ENCODE data around the gene MEPCE. TPM values are rescaled to one million over a fixed set of nuclear protein-coding genes. Genes with fewer than 3 reads are reported as not detected.
A peak's percentile ranks its signal among the peaks of the same experiment; 100 is the strongest.

The MEPCE gene
- total and polyA plus RNA-seq, 9 of the 15 experiments (the other 6 are each of a cell fraction or from before 2014, with no cell fraction given), result 10.9 to 76.3 (median 44.1) TPM

DNA sequence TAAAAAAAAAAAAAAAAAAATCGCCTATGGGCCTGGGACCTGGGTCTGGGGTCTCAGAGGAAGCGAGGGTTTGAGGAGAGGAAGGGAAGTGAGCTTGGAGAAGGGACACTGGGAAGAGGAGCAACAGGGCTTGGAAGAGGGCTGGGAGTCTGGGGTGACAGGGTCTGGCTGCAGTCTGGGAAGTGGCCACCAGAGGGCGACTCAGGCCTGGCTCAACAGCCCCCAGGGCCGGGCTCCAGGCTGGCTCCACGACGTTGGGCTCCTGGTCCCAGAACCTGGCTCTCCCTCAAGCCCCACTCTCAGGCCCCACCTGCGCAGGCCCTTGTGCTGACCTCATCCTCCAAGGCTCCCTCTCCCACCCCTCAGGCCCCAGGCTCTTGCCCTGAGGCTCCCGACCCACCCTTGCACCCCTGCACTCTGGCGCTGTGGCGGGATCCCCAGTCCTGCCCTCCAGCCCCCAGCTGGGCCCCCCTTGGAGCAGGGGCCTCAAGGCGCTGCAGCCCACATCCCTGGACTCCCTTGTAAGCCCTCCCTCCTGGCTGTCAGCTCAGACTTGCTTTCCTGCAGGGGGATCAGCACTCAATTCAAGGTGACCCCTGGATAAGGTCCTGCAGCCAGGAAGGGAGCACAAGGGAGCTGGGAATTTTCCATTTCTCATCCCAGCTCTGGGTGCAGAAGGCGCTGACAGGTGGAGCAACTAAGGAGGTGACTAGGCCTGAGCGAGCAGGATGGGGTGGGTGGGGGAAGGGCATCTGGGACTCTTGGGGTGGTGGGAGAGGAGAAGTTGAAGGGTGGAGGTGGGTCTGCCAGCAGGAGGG, 39.8 kb downstream of the MEPCE start (continued):
- TF ChIP-seq ILK (tag; IDR thresholded peaks at IDR 0.05; ENCODE audit: borderline replicate concordance, low read depth) (no peak), POLR2G (IDR thresholded peaks at IDR 0.05; ENCODE audit: low read depth, low read length) (peak; percentile 73), ZFX (CRISPR knock-in tag; IDR thresholded peaks at IDR 0.05) (no peak), CXXC5 (CRISPR knock-in tag; IDR thresholded peaks at IDR 0.05) (no peak), POLR2A (conservative IDR thresholded peaks at IDR 0.05) (0 out of 2 replicates have a peak, but pooled peaks have one; percentile 18), TFAM (CRISPR knock-in tag; conservative IDR thresholded peaks at IDR 0.05) (no peak), MEIS2 (IDR thresholded peaks at IDR 0.05; ENCODE audit: partially characterized antibody) (no peak), ASH1L (IDR thresholded peaks at IDR 0.05; ENCODE audit: borderline replicate concordance, low read depth, partially characterized antibody) (no peak), ZNF124 (CRISPR knock-in tag; IDR thresholded peaks at IDR 0.05) (no peak), ZBTB17 (CRISPR knock-in tag; IDR thresholded peaks at IDR 0.05) (no peak), ZNF408 (CRISPR knock-in tag; IDR thresholded peaks at IDR 0.05; ENCODE audit: low read depth) (no peak), MTA2 (IDR thresholded peaks at IDR 0.05; ENCODE audit: low read depth) (no peak), JUND (IDR thresholded peaks at IDR 0.05; ENCODE audit: borderline replicate concordance, low read depth, low read length) (peak; percentile 51; the same call in 1 of the 2 replicates), JUND (tag; IDR thresholded peaks at IDR 0.05; ENCODE audit: borderline replicate concordance, low read depth, low read length) (no peak), ZNF77 (CRISPR knock-in tag; IDR thresholded peaks at IDR 0.05) (no peak), TEAD2 (tag; IDR thresholded peaks at IDR 0.05) (no peak), PCBP1 (IDR thresholded peaks at IDR 0.05; ENCODE audit: low read depth, low read length, poor library complexity, severe bottlenecking) (peak; percentile 51), ADNP (tag; IDR thresholded peaks at IDR 0.05) (no peak), TGIF2 (CRISPR knock-in tag; IDR thresholded peaks at IDR 0.05) (no peak), RBM39 (optimal IDR thresholded peaks at IDR 0.05; ENCODE audit: low read depth, low read length) (peak; percentile 49), MEF2A (IDR thresholded peaks at IDR 0.05; ENCODE audit: control insufficient read depth, low read depth, low read length) (no peak), NFIC (IDR thresholded peaks at IDR 0.05) (no peak)
- TF ChIP-seq, protein P1, sequence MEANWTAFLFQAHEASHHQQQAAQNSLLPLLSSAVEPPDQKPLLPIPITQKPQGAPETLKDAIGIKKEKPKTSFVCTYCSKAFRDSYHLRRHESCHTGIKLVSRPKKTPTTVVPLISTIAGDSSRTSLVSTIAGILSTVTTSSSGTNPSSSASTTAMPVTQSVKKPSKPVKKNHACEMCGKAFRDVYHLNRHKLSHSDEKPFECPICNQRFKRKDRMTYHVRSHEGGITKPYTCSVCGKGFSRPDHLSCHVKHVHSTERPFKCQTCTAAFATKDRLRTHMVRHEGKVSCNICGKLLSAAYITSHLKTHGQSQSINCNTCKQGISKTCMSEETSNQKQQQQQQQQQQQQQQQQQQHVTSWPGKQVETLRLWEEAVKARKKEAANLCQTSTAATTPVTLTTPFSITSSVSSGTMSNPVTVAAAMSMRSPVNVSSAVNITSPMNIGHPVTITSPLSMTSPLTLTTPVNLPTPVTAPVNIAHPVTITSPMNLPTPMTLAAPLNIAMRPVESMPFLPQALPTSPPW (CRISPR knock-in tag; IDR thresholded peaks at IDR 0.05), result peak; percentile 62
- TF ChIP-seq, protein P2, sequence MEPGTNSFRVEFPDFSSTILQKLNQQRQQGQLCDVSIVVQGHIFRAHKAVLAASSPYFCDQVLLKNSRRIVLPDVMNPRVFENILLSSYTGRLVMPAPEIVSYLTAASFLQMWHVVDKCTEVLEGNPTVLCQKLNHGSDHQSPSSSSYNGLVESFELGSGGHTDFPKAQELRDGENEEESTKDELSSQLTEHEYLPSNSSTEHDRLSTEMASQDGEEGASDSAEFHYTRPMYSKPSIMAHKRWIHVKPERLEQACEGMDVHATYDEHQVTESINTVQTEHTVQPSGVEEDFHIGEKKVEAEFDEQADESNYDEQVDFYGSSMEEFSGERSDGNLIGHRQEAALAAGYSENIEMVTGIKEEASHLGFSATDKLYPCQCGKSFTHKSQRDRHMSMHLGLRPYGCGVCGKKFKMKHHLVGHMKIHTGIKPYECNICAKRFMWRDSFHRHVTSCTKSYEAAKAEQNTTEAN (CRISPR knock-in tag; IDR thresholded peaks at IDR 0.05), result no peak
- TF ChIP-seq, protein P3, sequence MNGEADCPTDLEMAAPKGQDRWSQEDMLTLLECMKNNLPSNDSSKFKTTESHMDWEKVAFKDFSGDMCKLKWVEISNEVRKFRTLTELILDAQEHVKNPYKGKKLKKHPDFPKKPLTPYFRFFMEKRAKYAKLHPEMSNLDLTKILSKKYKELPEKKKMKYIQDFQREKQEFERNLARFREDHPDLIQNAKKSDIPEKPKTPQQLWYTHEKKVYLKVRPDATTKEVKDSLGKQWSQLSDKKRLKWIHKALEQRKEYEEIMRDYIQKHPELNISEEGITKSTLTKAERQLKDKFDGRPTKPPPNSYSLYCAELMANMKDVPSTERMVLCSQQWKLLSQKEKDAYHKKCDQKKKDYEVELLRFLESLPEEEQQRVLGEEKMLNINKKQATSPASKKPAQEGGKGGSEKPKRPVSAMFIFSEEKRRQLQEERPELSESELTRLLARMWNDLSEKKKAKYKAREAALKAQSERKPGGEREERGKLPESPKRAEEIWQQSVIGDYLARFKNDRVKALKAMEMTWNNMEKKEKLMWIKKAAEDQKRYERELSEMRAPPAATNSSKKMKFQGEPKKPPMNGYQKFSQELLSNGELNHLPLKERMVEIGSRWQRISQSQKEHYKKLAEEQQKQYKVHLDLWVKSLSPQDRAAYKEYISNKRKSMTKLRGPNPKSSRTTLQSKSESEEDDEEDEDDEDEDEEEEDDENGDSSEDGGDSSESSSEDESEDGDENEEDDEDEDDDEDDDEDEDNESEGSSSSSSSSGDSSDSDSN (IDR thresholded peaks at IDR 0.05; ENCODE audit: borderline replicate concordance in 1 of 2, low read depth in 2 of 2, low read length in 2 of 2), result 0 out of 4 replicates have a peak, but pooled peaks of 1 of the 2 experiments have one; percentile 32
